Glomerular endothelial cell (primary cell): ENCODE data around the gene CAPZA2. TPM values are rescaled to one million over a fixed set of nuclear protein-coding genes. Genes with fewer than 3 reads are reported as not detected.
"Not testable (repeated sequence)": the region's sequence is repeated elsewhere in the genome, so short reads cannot be mapped to it uniquely, and the experiment has no call there.

ENCODE experiments used
- DNase-seq: peaks from one replicate; pipeline ENCODE4 v3.0.0-alpha.2; 2011; ENCODE audit warnings: low read depth, low spot score; ENCODE audit errors: extremely low read depth
- total RNA-seq: library from RNA; depleted of rRNA; stranded (reverse); fragments of >200 nt; gene quantifications from 2 replicates; pipeline ENCODE4 v1.2.3, GENCODE V29; 2015

Gene CAPZA2
- 111 and 128 TPM in 2 replicates for total RNA-seq

DNA sequence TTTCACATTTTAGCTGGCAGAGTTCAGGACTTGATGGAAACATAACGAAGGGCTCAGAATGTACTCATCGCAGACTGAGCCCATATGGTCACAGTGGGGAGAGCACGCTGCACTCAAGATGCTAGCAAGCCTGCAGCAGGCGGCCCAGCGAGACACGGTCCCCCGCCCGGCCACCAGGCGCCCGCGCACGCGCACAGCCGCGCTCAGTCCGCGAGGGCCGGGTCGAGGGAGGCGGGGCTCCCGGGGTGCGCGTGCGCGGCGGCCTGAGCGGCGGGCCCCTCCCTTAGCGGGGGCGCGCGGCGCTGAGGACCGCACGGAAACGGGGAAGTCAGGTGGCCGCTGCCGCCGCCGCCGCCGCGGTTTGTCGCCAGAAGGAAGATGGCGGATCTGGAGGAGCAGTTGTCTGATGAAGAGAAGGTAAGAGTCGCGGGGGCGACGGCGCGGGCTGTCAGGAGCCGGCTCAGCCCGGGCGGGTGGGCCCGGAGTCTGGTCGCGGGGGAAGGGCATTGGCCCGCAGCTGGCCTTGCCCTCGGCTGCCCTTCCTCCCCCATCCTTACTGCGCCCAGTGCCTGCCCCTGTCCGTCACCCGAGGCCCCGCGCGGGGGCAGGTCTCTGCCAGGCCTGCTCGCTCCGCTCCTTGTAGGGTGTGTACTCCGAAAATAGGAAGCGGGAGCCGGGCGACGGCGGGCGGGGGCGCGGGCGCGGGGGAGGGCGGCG is at the start of gene CAPZA2:
Gene CAPZA2 (plus strand): TSS at position 354 of the 717 bp plus-strand sequence. CDS start 25 bp downstream, at position 379.
- DNase-seq: no peak

DNA sequence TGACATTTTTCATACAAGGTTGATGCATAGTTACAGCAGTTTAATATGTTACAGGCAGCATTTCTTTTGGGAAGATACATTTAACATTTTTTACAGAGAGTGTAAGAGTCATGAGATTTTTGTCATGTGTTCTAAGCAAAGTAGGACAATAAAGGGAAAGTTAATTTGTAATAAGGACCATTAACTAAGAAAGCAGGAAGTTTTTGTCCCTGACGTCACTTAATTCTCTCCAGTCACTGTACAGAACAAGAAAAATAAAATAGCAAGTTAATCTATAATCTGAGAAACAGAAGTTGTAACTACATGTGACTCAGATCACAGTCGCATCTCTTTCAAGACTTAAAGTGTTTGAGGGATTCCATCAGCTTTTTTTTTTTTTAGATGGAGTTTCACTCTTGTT is 49.5 kb upstream of the CAPZA2 start:
- no peak for DNase-seq

DNA sequence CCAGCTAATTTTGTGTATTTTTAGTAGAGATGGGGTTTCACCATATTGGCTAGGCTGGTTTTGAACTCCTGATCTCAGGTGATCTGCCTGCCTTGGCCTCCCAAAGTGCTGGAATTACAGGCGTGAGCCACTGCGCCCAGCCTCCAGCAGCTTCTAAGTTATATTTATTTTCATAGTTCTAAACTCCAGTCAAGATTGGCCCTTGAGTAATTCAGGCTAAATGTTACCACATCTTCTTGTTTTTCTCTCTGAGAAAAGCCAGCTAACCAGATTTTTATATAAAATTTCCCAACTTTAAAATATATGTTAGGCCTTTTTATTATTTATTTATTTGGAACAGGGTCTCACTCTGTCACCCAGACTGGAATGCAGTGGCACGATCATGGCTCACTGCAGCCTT is 49.0 kb upstream of the CAPZA2 start:
- not testable (repeated sequence) for DNase-seq

GRCh38 chr7:116815041-116815440 is 47.3 kb upstream of the CAPZA2 start:
- DNase-seq: no peak

DNA sequence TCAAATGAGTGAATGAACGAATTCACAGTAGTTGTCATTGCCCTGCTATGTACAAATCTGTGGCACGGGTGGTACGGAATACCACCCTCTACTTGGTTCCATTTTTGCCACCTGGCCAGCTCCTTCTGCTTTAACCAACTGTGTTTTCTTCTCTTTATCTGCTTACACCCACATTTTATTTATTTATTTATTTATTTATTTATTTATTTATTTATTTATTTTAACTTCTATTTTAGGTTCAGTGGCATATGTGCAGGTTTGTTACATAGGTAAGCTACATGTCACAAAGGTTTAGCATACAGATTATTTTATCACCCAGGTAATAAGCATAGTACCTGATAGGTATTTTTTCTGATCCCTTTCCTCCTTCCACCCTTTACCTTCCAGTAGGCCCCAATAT is 42.2 kb upstream of the CAPZA2 start:
- no peak for DNase-seq

- not testable (repeated sequence) for DNase-seq
These were observed 40.7 kb upstream of the CAPZA2 start for GRCh38 chr7:116821647-116822046.

DNA sequence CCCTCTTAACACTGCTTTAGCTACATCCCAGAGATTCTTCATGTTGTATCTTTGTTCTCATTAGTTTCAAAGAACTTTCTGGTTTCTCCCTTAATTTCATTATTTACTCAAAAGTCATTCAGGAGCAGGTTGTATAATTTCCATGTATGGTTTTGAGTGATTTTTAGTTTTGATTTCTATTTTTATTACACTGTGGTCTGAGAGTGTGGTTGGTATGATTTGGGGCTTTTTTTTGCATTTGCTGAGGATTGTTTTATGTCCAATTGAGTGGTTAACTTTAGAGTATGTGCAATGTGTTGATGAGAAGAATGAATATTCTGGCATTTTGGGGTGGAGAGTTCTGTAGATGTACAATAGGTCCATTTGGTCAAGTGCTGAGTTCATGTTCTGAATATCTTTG is 37.9 kb upstream of the CAPZA2 start:
- DNase-seq: no peak

GRCh38 chr7:116828281-116828680 is 34.1 kb upstream of the CAPZA2 start:
- no peak for DNase-seq

- no peak for DNase-seq
These were observed 33.3 kb upstream of the CAPZA2 start for GRCh38 chr7:116829041-116829440.

DNA sequence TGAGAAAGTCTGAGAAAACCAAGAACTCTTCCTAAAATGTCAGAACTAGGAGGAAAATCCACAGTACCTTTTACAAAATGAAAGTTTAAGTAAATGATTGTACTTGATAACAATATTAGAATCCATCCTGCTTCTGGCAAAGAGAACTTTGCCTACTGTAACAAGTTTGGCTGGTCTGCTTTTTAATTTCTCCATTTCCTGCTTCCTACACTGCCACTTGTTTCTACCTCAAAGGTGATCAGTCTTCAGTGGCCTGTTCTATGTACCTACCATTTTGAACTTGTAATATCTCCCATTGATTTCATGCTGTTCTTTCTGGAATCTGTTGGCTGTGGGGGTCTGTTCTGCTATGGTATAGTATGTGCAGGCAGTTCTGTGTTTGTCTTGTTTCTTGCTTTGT is 32.9 kb upstream of the CAPZA2 start:
- no peak for DNase-seq

DNA sequence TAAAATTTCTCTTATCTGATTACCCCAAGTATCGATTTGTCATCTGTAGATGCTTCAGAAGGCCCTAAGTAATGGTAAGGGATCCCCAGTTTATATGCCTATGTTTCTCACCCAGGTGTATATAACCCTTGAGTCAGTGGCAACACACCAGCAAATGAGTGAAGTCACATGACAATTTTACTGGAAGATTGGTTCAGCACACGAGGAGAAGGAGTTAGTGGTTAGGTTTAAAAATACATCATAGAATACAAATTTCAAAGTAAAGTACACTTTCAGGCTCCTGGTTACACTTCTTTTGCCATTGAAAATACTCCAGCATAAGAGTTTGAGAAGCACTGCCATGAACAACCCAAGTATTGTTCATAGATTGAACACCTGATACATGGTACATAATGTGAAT is 29.7 kb upstream of the CAPZA2 start:
- DNase-seq: no peak

GRCh38 chr7:116834815-116835504 is 27.4 kb upstream of the CAPZA2 start:
- DNase-seq: no peak

DNA sequence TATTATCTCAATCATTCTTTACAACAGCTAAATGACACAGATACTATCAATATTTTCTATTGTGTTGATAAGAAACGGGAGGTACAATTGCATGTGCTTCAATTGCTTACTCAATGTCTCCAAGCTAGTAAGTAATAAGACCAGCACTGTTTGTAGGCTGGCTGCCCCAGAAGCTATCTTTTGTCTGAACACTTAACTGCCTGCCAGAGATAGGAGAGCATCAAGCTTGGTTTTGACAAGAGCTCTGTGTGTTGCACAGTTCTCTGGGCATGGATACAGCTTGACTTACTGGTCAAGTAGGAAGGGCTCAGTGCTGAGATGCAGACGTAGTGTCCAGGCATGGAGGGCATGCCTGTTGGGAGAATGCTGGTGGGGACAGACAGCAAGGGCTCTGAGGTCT is 26.3 kb upstream of the CAPZA2 start:
- no peak for DNase-seq

DNA sequence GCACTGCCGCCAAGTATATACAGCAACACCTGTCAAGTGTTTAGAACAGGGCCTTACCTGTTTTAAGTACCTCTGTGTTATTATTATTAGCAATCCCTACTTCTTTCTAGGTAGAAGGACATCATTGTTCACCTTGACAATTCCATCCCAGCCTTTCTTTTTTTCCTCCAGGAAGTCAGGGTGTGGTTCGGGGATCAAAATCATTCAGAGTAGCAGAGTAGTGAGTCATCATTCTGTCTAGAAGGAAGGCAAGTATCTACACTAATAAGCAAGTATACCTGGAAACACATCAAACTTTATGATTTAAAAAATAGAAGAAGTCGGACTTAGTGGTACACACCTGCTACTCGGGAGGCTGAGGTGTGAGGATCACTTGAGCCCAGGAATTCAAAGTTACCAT is 25.5 kb upstream of the CAPZA2 start:
- no peak for DNase-seq

DNA sequence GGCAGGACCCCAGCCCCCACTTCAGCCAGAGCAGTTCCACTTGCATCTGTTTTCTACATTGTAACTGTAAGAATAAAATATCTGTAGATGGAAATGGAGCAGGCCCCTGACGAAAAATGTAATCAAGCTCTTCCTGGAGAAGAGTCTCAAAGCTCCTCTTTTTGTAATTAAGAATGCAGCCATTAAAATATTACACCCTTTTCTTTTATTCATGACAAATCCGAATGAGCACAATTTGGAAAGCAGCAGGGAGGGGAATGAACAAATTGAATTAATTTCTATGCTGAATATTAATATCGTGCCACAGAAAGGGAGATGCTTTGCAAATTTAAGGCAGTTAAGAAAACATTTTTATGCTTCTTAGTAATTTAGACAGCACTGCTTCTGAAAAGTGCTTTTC is 24.8 kb upstream of the CAPZA2 start:
- DNase-seq: no peak

DNA sequence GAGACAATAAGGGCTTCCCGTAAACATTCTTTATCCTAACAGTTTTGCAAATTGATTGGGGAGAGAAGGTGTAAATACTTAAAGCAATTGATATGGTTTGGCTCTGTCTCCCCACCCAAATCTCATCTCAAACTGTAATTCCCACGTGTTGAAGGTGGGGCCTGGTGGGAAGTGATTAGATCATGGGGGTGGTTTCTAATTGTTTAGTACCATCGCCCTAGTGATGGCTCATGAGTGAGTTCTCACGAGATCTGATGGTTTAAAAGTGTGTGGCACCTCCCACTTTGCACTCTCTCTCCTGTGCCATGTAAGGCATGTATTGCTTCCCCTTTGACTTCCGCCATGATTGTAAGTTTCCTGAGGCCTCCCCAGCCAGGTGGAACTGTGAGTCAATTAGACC is 22.1 kb upstream of the CAPZA2 start:
- DNase-seq: no peak

DNA sequence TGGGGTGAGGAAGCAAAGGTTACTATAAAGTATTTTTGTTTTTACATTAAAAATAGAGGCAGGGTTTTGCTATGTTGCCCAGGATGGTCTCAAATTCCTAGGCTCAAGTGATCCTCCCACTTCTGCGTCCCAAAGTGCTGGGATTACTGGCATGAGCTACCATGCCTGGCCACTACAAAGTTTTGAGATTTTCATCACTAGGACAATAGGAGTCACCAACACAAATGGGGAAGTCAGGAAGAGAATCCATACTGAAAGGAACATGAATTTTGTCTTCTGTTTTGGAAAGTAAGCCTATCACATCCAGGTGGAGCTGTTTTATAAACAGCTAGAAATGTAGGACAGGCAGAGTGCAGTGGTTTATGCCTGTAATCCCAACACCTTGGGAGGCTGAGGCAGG is 20.0 kb upstream of the CAPZA2 start:
- no peak for DNase-seq

DNA sequence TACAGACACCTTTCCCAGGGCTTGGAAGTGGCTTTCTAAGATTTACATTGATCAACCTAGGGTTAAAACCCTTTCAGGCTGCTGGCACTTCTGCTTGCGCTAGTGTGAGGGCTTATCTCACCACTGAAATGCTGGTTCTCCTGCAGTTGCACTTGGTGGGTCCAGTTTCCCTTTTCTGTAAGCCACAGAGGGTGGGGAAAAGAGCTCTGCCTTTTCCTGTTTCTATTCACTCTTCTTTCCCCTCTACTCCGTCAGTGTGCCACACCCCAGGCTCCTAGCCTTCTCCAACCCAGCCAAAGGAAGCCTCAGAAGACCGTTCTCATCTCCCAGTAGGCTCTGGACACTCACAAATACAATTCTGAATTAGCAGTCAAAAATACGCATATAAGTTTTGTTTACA is 19.0 kb upstream of the CAPZA2 start:
- no peak for DNase-seq

DNA sequence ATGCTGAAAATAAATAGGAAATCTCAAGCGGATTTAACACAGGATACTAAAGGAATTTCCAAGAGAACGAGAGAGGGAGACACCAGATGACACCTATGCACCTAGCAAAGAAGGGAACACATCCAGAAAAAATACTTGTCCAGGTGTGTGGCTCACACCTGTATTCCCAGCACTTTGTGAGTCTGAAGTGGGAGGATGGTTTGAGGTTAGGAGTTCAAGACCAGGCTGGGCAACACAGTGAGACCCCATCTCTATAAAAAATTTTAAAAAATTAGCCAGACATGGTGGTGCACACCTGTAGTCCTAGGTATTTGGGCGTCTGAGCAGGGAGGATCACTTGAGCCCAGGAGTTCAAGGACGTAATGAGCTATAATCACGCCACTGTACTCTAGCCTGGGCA is 11.2 kb upstream of the CAPZA2 start:
- no peak for DNase-seq

- DNase-seq: no peak
These were observed 10.7 kb upstream of the CAPZA2 start for GRCh38 chr7:116851671-116852070.

GRCh38 chr7:116854132-116854531 is 8.3 kb upstream of the CAPZA2 start:
- DNase-seq: no peak

DNA sequence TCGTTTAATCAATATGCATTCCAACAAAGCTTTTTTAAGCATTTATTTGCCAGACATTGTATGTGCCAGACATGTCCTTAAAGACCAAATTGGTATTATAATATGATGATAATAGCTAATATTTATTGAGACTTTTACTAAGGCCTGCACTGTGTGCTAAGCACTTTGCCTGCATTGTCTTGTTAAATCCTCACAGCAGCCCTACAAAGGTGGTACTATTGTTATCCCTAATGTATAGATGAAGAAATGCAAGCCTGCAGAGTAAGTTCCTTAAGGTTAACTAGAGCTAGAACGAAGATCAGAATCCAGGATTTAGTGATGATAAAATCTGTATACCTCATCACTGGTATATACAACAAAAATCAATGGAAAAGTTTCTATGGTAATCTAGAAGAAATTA is 5.3 kb upstream of the CAPZA2 start:
- no peak for DNase-seq

DNA sequence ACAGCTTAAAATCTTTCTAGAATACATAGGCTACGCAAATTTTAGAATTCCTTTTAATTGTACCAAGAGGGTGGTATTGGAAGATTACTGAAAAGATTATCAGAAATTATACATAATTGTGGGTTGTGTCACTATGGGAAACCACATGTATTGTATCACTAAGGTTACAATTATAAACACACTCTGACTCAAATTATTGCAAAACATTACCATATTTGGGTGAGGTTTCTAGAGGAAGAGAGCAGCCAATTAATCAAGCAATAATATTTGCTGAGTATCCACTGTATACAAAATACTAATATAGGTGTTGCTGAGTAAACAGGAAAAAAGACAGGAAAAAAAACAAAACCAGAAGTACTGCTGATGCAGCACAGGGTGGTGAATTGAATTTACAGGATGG is 3.1 kb upstream of the CAPZA2 start:
- no peak for DNase-seq
